GM18951 (cell line): ENCODE measurements around the gene WHAMM.

Experiments used
- POLR2A ChIP-seq: IDR thresholded peaks from 4 replicates; pipeline ENCODE4 v1.6.1; 2011; ENCODE audit warnings: mild to moderate bottlenecking; ENCODE audit not compliant: insufficient read length, insufficient read depth; ENCODE audit errors: extremely low read depth
- in situ Hi-C: fragments of 300-500 bp; cut with MboI; formaldehyde crosslinking; loops from one replicate; pipeline ENCODE4 v1.12.0; 2022; ENCODE audit warnings: low sequenced_read_pairs, mixed read lengths, inconsistent platforms; ENCODE audit not compliant: unreplicated experiment

Gene WHAMM

DNA sequence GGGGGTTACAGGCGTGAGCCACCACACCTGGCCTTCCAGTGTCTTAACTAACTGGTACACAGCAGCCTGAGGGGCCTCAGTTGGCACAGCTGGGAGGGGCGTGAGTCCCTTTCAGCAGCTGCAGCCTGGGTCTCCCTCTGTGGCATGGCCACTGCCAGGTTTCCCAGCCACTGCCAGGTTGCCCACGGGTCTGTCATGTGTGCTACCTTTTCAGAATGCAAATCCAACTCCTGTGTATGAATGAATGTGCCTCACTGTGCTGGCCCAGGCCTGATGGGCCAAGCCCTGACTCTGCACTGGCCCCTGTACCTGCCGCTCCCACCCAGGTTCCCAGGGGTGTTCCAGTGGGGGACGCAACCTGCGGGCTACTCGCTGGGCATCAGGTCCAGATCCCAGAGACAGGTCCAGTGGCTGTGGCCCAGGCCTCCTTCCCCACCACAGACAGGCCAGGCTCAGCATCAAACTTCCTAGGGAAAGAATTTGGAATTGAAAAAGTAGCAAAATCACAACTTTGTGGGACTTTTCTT is 26.0 kb downstream of the WHAMM start:
- in situ Hi-C loops: no loop called here
- TF ChIP-seq POLR2A: no peak

DNA sequence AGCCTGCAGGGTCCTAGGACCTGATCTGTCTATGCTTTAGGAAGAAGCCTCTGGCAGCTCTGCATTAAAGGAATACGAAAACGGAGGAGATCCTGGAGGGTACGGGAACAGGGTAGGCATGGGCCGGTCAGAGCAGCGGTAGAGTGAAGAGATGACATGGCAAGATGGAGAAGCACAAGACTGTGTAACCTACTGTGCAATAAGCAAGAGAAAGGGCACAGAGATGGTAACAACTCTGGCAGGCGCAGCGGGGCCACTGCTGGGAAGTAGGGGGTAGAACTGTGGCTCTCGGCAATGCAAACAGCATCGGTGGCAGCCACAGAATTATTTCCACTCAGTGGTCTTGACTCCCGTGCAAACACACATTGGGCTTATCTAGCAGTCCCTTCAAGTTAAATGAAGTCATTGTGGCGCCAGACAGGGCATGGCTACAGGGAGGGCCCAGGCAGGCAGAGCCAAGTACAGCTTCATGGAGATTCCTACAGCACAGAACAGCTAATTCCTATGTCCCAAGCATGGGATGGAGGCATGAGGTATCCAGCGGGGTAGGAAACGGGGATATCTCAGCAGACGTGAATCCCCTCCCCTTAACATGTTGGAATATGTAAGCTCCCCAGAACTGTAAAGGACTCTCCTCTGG is 28.8 kb downstream of the WHAMM start:
- in situ Hi-C loops: no loop called here
- no peak for TF ChIP-seq POLR2A

DNA sequence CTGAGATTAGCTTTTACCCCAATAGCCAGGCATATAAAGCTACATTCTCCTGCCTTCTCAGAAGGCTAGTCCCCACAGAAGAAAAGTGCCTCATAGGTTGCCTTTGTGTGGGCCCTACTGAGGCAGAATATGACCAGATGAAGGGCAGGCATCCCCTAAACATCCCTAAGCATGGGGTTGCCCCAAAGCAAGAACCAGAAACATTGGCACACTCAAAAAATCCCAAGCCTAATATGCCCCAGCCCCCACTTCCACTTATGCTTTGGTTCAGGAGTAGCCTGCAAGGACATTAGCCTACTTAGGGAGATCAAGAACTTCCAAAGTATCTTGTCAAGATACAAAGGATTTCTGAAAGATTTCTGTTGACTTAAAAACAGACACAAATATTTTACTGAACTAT is 29.7 kb downstream of the WHAMM start:
- in situ Hi-C loops: no loop called here
- TF ChIP-seq POLR2A: no peak

DNA sequence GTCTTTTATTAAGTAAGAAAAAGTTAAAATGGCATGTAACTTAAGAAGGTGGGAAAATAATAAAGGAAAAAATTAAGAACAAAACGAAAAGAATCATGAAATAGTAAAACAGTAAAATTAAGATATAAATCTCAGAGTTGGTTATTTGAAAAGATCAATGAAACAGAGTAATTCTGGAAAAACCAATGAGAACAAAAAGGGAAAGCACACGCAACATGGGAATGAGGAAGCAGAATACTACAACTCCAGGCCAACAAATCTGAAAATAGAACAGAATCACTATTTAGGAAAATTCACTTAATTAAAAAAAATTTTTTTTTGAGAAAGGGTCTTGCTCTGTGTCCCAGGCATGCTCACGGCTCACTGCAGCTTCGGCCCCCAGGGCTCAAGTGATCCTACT is 30.7 kb downstream of the WHAMM start:
- in situ Hi-C loops: no loop called here
- no peak for TF ChIP-seq POLR2A

DNA sequence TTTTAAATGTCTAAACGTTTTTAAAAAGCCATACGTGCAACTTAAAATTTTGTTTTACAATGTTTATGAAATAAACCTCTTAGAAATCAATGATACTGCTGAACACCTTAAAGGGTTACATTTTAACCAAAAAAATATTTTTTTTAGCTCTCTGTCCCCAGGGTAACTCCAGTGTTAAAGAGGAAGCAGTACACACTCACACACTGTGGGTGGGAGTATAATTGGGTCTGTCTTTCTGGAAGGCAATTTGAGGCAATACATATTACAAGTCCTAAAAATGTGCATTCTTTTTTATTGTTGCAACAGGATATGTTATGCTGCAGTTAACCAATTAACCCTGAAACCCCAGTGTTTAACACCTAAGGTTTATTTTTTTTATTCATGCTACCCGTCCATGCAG is 34.1 kb downstream of the WHAMM start:
- TF ChIP-seq POLR2A: no peak
- in situ Hi-C loops: no loop called here

DNA sequence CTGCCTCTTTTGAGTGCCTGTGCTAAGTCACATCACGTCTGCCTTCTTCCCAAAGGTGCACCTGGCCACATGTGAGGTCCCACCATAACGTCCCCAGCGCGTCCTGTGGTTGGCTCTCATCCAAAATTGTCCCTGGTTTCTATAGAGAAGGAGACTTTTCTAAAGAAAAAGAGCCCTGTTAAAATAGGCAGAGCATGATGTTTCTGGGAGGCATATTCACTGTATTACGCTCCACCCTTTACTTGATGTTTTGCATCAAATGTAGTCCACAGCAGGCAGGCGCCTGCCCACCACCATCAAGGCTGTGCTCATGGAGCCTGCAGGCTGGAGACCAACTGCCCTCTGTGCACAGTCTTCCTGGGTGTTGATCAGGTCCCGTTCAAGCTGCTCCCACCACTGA is 36.3 kb downstream of the WHAMM start:
- no peak for TF ChIP-seq POLR2A
- in situ Hi-C loops: no loop called here

DNA sequence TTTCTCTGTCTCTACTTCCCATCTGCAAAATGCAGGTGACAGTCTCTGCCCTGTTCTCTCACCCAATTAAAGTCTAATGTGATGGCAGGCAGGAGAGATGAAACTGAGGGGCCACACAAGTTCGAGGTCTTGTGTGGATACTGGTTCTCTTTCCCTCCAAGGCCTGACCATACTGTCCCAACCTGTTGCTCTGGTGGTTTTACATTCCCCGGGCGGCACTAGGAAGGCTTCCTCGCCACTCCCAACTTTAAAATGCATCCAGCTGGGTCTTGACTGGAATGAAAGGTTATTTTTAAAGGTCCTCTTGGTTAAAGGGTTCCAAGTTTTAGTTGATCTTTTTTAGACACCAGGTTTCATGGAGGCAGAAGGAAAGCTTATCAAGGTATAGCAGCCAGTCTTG is 37.2 kb downstream of the WHAMM start:
- in situ Hi-C loops: no loop called here
- TF ChIP-seq POLR2A: no peak

DNA sequence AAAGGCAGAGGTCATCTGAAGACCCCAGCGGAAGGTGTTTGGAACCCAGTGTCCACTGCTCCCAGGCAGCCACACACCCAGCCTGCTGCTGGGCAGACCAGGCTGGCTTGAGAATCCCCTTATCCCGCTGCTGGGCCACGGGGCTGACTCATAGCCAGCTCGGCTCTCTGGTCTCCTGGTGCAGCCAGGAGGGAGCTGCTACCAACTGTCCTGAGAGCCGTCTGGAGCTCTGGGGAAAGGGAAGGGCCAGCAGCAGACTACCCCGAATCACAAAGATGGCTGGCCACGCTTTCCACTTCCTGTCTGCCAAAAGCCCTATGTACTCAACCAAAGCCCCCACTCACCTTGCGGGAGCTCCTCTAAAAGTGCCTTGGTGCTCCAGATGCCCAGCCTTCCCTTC is 38.3 kb downstream of the WHAMM start:
- in situ Hi-C loops: no loop called here

DNA sequence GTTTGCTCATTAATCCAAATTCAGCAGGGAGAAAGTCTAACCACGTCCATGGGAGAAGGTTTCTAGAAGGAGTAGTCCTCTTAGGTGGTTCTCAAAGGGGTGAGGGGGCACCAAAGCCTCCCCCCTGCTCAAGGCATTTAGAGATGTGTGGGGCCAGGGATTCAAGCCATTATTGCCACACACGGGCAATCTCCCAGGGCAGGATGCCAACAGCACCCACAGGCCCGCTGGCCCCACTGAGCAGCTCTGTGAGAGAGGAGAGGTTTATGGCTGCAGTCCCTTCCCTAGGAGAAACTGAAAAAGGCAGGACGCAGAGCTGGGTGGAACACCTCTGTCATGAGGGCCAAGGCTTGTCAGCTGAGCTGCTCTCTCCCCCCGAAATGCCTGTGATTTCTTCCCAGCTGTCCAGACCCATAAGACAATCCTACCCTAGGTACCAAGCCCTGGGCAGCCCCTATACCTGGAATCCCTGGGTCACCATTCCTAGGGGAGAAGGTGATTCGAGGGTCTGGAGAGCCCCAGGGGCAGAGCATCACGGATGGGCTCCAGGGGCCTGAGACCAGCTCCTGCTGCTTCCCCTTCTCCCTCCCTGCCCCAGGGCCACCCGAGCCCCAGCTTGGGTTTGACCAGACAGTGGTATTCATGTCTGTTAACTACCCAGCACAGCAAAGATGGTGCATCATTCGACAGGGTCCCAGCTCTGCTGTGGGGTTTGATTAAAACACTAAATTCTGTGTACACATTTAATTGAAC is 39.0 kb downstream of the WHAMM start:
- in situ Hi-C loops: no loop called here
- no peak for TF ChIP-seq POLR2A

More for the DNA sequence above, 38.3 kb downstream of the WHAMM start:
- no peak for TF ChIP-seq POLR2A

DNA sequence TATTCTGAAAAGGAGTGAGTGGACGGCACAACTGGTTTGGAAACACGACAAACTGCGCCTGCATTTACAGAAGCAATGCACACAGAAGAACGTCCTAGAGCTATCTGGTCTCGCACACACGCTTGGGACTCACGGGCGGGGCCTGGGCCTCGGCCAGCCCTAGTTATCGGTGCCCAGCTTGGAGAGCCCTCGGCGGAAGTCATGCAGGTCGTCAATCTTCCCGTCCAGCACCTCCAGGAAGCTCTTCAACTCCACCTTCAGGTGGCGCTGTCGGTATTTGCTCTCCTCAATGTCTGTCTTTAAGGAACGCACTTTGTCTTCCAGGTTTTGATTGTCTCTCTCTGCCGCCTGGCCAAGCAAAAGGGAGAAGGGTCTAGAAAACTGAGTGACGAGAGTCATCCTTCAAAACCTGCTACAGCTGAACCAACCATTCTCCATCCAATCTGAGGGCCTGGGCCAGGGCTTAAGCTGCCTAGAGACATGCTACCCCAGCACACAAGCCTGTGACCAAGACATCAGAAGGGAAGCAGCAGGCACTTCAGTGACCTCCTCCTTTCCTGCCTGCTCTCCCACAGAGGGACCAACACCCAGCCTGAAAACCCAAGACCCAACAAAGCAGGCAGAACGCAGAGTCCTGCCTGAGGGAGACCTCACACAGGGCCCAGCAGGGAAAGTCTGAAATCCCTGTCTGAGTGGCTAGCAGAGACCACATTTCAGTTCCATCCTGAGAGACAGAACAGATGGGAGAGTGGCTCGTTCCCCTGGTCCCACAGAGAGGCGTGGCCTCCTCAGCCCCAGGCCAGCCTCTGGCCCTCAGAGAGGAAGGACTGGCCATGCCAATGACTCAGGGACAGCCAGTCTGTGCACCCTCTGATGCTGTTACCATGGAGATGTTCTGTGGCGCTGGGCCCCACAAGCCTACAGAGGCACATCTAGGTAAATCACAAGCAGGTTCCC is 40.4 kb downstream of the WHAMM start:
- TF ChIP-seq POLR2A: no peak
- in situ Hi-C loops: no loop called here

DNA sequence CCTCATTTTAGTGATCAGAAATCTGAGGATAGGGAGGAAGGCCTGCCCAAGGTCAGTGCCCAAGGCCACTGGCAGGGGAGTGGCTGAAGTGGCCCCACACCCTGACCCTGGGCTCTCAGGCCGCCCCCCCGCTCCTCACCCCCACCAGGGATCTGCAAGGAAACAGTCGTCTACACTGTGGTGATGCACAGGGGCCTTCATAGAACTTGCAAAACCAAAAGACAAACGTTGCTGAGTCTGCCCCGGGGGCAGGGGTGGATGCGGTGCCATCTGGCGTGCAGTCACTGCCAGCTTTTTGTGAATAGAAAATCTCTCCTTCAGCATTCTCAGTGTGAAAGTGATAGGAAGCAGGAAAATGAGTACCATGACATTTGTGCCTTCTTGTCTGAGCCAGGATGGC is 41.3 kb downstream of the WHAMM start:
- no peak for TF ChIP-seq POLR2A
- in situ Hi-C loops: no loop called here

DNA sequence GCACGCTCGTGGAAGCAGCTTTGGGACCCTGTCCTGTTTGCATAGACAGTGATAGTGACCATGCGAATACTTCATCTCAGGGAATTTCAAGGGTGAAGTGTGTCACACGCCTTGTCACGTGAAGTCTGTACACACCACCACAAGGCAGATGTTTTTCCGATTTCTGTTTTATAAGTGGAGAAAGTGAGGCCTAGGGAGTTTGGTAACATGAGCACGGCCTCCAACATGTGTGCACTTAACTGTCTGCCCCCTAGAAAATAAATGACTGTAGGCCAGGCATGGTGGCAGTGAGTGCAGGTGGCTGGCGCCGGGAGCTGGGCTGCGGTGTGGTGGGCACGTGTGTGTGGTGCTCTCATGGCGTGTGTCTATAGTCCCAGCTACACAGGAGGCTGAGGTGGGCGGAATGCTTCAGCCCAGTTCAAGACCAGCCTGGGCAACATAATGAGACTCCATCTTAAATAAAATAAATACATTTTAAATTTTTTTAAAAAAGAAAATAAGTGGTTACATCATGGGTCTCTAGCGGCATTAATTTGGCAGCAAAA is 42.0 kb downstream of the WHAMM start:
- TF ChIP-seq POLR2A: no peak
- in situ Hi-C loops: no loop called here

DNA sequence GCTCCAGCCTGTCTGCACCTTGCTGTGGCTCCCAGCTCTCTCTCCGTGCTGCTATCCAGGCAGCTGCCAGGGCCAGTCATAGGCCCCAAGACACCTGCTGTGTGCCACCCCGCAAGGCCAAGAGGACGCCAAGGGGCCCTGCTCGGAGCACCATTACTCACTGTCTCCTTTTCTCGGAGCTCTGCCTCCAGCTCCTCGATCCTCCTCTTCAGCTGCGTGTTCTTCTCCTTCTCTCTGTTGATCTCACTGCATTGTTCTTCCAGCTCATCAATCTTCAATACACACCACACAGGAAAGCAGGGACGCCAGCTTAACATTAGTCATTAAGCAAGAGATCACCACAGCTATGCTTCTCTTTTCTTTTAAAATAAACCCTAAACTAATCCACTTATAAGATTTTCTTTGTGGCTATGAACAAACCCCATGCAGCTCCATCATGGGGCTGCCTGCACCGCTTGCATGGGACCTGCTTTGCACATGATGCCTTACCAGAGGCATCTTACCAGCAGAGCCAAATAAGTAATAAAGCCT is 42.6 kb downstream of the WHAMM start:
- in situ Hi-C loops: no loop called here
- no peak for TF ChIP-seq POLR2A
